Stomach (tissue), 9 donors: Measurements from ENCODE around the gene BOK. TPM values are rescaled to one million over a fixed set of nuclear protein-coding genes. Genes with fewer than 3 reads are reported as not detected.

ENCODE experiments used
- DNase-seq, 2 donors: peaks; one replicate each; pipeline versions ENCODE4 v3.0.0 to v3.0.0-alpha.2; 2013 to 2019
- H3K27ac ChIP-seq, 5 donors: fragments of 200-600 bp in 4 of 5; sonication (generic) in 4 of 5; one replicate each; pipeline ENCODE4 v1.5.1; 2013 to 2019; ENCODE audit warnings: mild to moderate bottlenecking in 1 of 5, moderate library complexity in 1 of 5
- H3K27me3 ChIP-seq, 3 donors: fragments of 200-600 bp; sonication (generic); one replicate each; pipeline ENCODE4 v1.5.1; 2017 to 2019; ENCODE audit warnings: mixed run types in 1 of 3
- H3K36me3 ChIP-seq, 4 donors: fragments of 200-600 bp; sonication (generic); 1 replicate in 3 of 4; 2 replicates in 1 of 4; pipeline ENCODE4 v1.5.1; 2016 to 2019
- H3K4me1 ChIP-seq, 4 donors: fragments of 200-600 bp; sonication (generic); one replicate each; pipeline ENCODE4 v1.5.1; 2016 to 2019
- H3K4me3 ChIP-seq, 4 donors: fragments of 200-600 bp; sonication (generic) in 3 of 4; one replicate each; pipeline ENCODE4 v1.5.1; 2016 to 2019; ENCODE audit warnings: mild to moderate bottlenecking in 1 of 4
- H3K9me3 ChIP-seq, 4 donors: fragments of 200-600 bp; sonication (generic); one replicate each; pipeline ENCODE4 v1.5.1; 2016 to 2019
- CTCF ChIP-seq, 7 experiments: fragments of 450-650 bp in 4 of 7; fragments of 200-600 bp in 3 of 7; sonication (generic) in 3 of 7; IDR thresholded peaks; one replicate each; pipeline ENCODE4 v1.5.1; 2016 to 2019; ENCODE audit warnings: antibody characterized with exemption in 7 of 7, control low read depth in 2 of 7, mild to moderate bottlenecking in 1 of 7
- EP300 ChIP-seq: sonication (generic); formaldehyde crosslinking; IDR thresholded peaks from one replicate; pipeline ENCODE4 v1.6.1; 2017; ENCODE audit warnings: antibody characterized with exemption
- POLR2A ChIP-seq, 4 donors: fragments of 450-650 bp; IDR thresholded peaks; one replicate each; pipeline ENCODE4 v1.6.1; 2016; ENCODE audit warnings: antibody characterized with exemption in 4 of 4, control low read depth in 2 of 4, mild to moderate bottlenecking in 1 of 4, moderate library complexity in 1 of 4
- POLR2AphosphoS5 ChIP-seq, 3 donors: sonication (generic); formaldehyde crosslinking; IDR thresholded peaks; one replicate each; pipeline ENCODE4 v1.6.1; 2016; ENCODE audit warnings: antibody characterized with exemption in 3 of 3
- WGBS, 5 donors: extraction: QIAGEN DNeasy Blood & Tissue Kit in 3 of 5; methylation state at CpG; one replicate each; pipeline versions ENCODE4 v1.1.5 to v1.1.7; 2013 to 2018; 5-methylcytosine and 5-hydroxymethylcytosine counted together
- intact Hi-C: fragments of 100-400 bp; cut with DNase I; formaldehyde crosslinking; loops from one replicate; pipeline ENCODE4 v1.15.1; 2023; ENCODE audit warnings: low total_unique reads
- polyA plus RNA-seq, 3 donors: library from polyadenylated mRNA; stranded (reverse); fragments of 200-250 nt; gene quantifications; one replicate each; pipeline ENCODE4 v1.2.3, GENCODE V29; 2013
- total RNA-seq, 5 donors: library from RNA; depleted of rRNA; stranded (reverse); fragments of >200 nt; gene quantifications; one replicate each; pipeline versions ENCODE4 v1.1.0 to v1.2.3, GENCODE V29; 2014 to 2016
- donor health status: healthy with polysubstance abuse.
- donor health status: Bipolar disorder and iron deficiency.
- donor health status: healthy.

Gene BOK
- total and polyA plus RNA-seq, 8 donors, result 13.0 to 112 (median 36.1) TPM

GRCh38 chr2:241560883-241561474 is 2.4 kb downstream of the BOK start:
- Histone ChIP-seq H3K4me1 (peaks cover 38 to 71% (median 61%) of the 10 kb centered on the region in 4 donors), H3K27ac (peak overlapping the region; percentile 50 to 91 (median 81)), H3K9me3 (peaks cover 0 to 9% (median 4%) of the 10 kb centered on the region in 4 donors), H3K36me3 (peaks cover 4 to 19% (median 15%) of the 10 kb centered on the region in 4 donors), H3K27me3 (peaks cover 0 to 30% (median 0%) of the 10 kb centered on the region in 3 donors), H3K4me3 (peak overlapping the region; percentile 75 to 87 (median 82))
- TF ChIP-seq POLR2AphosphoS5 (IDR thresholded peaks at IDR 0.05) (no peak), EP300 (no peak), CTCF (IDR thresholded peaks at IDR 0.05) (no peak), POLR2A (IDR thresholded peaks at IDR 0.05) (no peak)
- intact Hi-C loops, result no loop called here
- 16 to 47% (median 36%) methylated on average over 7 to 19 of the region's 19 CpGs for WGBS, 5 donors
- peak; percentile 62 to 70 for DNase-seq

GRCh38 chr2:241561832-241562231 is 3.3 kb downstream of the BOK start:
- Histone ChIP-seq H3K9me3 (peaks cover 0 to under 1% (median 0%) of the 10 kb centered on the region in 4 donors), H3K27me3 (peaks cover 0 to 30% (median 0%) of the 10 kb centered on the region in 3 donors), H3K27ac (peak overlapping the region in 2 of 5 donors; percentile 22 to 56), H3K36me3 (peaks cover 4 to 19% (median 18%) of the 10 kb centered on the region in 4 donors), H3K4me3 (peak overlapping the region in 2 of 4 donors; percentile 12 to 87), H3K4me1 (peaks cover 38 to 71% (median 63%) of the 10 kb centered on the region in 4 donors)
- intact Hi-C loops, result no loop called here
- peak in 1 of 3 donors; percentile 76 for TF ChIP-seq POLR2AphosphoS5 (IDR thresholded peaks at IDR 0.05)
- no peak for TF ChIP-seq EP300
- peak; percentile 76 to 90 for DNase-seq
- 16 to 33% (median 22%) methylated on average over 11 to 18 of the region's 18 CpGs for WGBS, 5 donors

GRCh38 chr2:241562269-241562891 is 3.8 kb downstream of the BOK start:
- Histone ChIP-seq H3K27me3 (peaks cover 0 to 30% (median 0%) of the 10 kb centered on the region in 3 donors), H3K4me1 (peaks cover 38 to 71% (median 63%) of the 10 kb centered on the region in 4 donors), H3K36me3 (peaks cover 4 to 22% (median 19%) of the 10 kb centered on the region in 4 donors), H3K27ac (peak overlapping the region in 2 of 5 donors; percentile 22 to 56), H3K9me3 (no peaks in the 10 kb centered on the region), H3K4me3 (peak overlapping the region in 1 of 4 donors; percentile 12)
- TF ChIP-seq POLR2A (IDR thresholded peaks at IDR 0.05) (no peak), POLR2AphosphoS5 (IDR thresholded peaks at IDR 0.05) (no peak), CTCF (IDR thresholded peaks at IDR 0.05) (no peak), EP300 (no peak)
- intact Hi-C loops, result no loop called here
- 81 to 86% (median 82%) methylated on average over 12 to 23 of the region's 23 CpGs for WGBS, 5 donors
- no peak for DNase-seq

- 71 to 89% (median 79%) methylated on average over 9 to 13 of the region's 13 CpGs for WGBS, 5 donors
- TF ChIP-seq EP300 (no peak), POLR2A (IDR thresholded peaks at IDR 0.05) (no peak), CTCF (IDR thresholded peaks at IDR 0.05) (no peak)
Measured at GRCh38 chr2:241563031-241563507, 4.5 kb downstream of the BOK start.

More at GRCh38 chr2:241563031-241563507, 4.5 kb downstream of the BOK start:
- Histone ChIP-seq H3K27me3 (peaks cover 0 to 30% (median 0%) of the 10 kb centered on the region in 3 donors), H3K36me3 (peaks cover 4 to 23% (median 19%) of the 10 kb centered on the region in 4 donors), H3K4me3 (no peak overlapping the region), H3K9me3 (no peaks in the 10 kb centered on the region), H3K4me1 (peaks cover 38 to 69% (median 63%) of the 10 kb centered on the region in 4 donors), H3K27ac (peak overlapping the region in 1 of 5 donors; percentile 30)
- no peak for DNase-seq
- intact Hi-C loops, result no loop called here
